Keratinocyte (primary cell): ENCODE results near the gene ARMS2. TPM values are rescaled to one million over a fixed set of nuclear protein-coding genes. Genes with fewer than 3 reads are reported as not detected.

Experiments
- DNase-seq: peaks from one replicate; pipeline ENCODE4 v3.0.0-alpha.2; 2011; ENCODE audit warnings: low read depth, missing footprints, low spot score
- FAIRE-seq: peaks from 2 replicates; lab custom pipeline; 2011; peaks lifted over from hg19 to GRCh38; lab: Jason Lieb, UNC
- H2AFZ ChIP-seq: 2 replicates; pipeline ENCODE4 v1.6.0; 2012; ENCODE audit warnings: low read length, control low read depth, inconsistent platforms; ENCODE audit not compliant: control insufficient read depth
- H3K27ac ChIP-seq: 2 replicates; pipeline ENCODE4 v1.5.1; 2011; ENCODE audit warnings: low read length; ENCODE audit not compliant: control insufficient read depth, insufficient read depth
- H3K27me3 ChIP-seq: 3 replicates; pipeline ENCODE4 v1.6.0; 2011; ENCODE audit warnings: low read length; ENCODE audit not compliant: control insufficient read depth, insufficient read depth; ENCODE audit errors: extremely low read depth
- H3K36me3 ChIP-seq, 2 experiments: 2 replicates in 1 of 2; 3 replicates in 1 of 2; pipeline ENCODE4 v1.5.1; 2011; ENCODE audit warnings: low read length in 2 of 2, mild to moderate bottlenecking in 1 of 2; ENCODE audit not compliant: control insufficient read depth in 2 of 2, insufficient read depth in 2 of 2; ENCODE audit errors: extremely low read depth in 1 of 2
- H3K4me1 ChIP-seq: 3 replicates; pipeline ENCODE4 v1.5.1; 2011; ENCODE audit warnings: low read length; ENCODE audit not compliant: control insufficient read depth, insufficient read depth; ENCODE audit errors: extremely low read depth
- H3K4me2 ChIP-seq: 3 replicates; pipeline ENCODE4 v1.6.0; 2011; ENCODE audit warnings: low read depth, low read length; ENCODE audit not compliant: control insufficient read depth, insufficient read depth; ENCODE audit errors: extremely low read depth
- H3K4me3 ChIP-seq, 3 experiments: fragments of 200-600 bp in 1 of 3; sonication (generic) in 1 of 3; 2 replicates in 2 of 3; 3 replicates in 1 of 3; pipeline ENCODE4 v1.5.1; 2011 to 2016; ENCODE audit warnings: low read length in 3 of 3, mild to moderate bottlenecking in 3 of 3, control low read depth in 2 of 3, inconsistent platforms in 1 of 3, low read depth in 1 of 3, mixed read lengths in 1 of 3, mixed run types in 1 of 3, moderate library complexity in 1 of 3; ENCODE audit not compliant: control insufficient read depth in 2 of 3, insufficient read depth in 2 of 3; ENCODE audit errors: extremely low read depth in 1 of 3
- H3K79me2 ChIP-seq: 2 replicates; pipeline ENCODE4 v1.6.0; 2012; ENCODE audit warnings: low read length; ENCODE audit not compliant: control insufficient read depth, insufficient read depth
- H3K9ac ChIP-seq: 3 replicates; pipeline ENCODE4 v1.6.0; 2011; ENCODE audit warnings: low read length; ENCODE audit not compliant: control insufficient read depth, insufficient read depth; ENCODE audit errors: extremely low read depth
- H3K9me1 ChIP-seq: 3 replicates; pipeline ENCODE4 v1.6.0; 2011; ENCODE audit warnings: low read length; ENCODE audit not compliant: control insufficient read depth, insufficient read depth; ENCODE audit errors: extremely low read depth
- H3K9me3 ChIP-seq: 2 replicates; pipeline ENCODE4 v1.5.1; 2012; ENCODE audit warnings: low read depth, low read length; ENCODE audit not compliant: control insufficient read depth
- H4K20me1 ChIP-seq: 3 replicates; pipeline ENCODE4 v1.6.0; 2011; ENCODE audit warnings: low read length; ENCODE audit not compliant: control insufficient read depth, insufficient read depth; ENCODE audit errors: extremely low read depth
- EZH2 ChIP-seq: IDR thresholded peaks from one replicate; pipeline ENCODE4 v1.6.1; 2012; ENCODE audit warnings: inconsistent platforms, mild to moderate bottlenecking, low read length, moderate library complexity
- dilution Hi-C: fragments of 300-500 bp; cut with MboI; formaldehyde crosslinking; loops from one replicate; pipeline ENCODE4 v1.7.0; 2020; ENCODE audit warnings: low sequenced_read_pairs; ENCODE audit not compliant: extremely low pct_ligation_motif_present
- polyA plus RNA-seq, 5 experiments: library from polyadenylated mRNA; depleted of rRNA in 3 of 5; stranded (reverse) in 3 of 5; stranded (forward) in 1 of 5; unstranded in 1 of 5; fragments of >200 nt; gene quantifications; 1 replicate in 1 of 5; 2 replicates in 3 of 5; 3 replicates in 1 of 5; pipeline versions ENCODE4 v1.2.1 to v1.2.3, GENCODE V29; 2011 to 2012; ENCODE audit warnings: missing spikeins in 2 of 5, low read depth in 1 of 5, low replicate concordance in 1 of 5
- TF ChIP-seq, protein P1 (sequence below), 3 experiments: IDR thresholded peaks in 1 of 3; conservative IDR thresholded peaks in 1 of 3; optimal IDR thresholded peaks in 1 of 3; 2 replicates in 2 of 3; 3 replicates in 1 of 3; pipeline versions ENCODE3 to v1.5.1; 2011; ENCODE audit warnings: low read length in 3 of 3, mild to moderate bottlenecking in 3 of 3, moderate library complexity in 2 of 3, control low read depth in 1 of 3, inconsistent platforms in 1 of 3; ENCODE audit not compliant: insufficient read depth in 2 of 3; ENCODE audit errors: extremely low read depth in 1 of 3

Gene ARMS2
- polyA plus RNA-seq, 1 donor (not counting 4 experiments of a cell fraction or from before 2014, with no cell fraction given) = 0.08 TPM

DNA sequence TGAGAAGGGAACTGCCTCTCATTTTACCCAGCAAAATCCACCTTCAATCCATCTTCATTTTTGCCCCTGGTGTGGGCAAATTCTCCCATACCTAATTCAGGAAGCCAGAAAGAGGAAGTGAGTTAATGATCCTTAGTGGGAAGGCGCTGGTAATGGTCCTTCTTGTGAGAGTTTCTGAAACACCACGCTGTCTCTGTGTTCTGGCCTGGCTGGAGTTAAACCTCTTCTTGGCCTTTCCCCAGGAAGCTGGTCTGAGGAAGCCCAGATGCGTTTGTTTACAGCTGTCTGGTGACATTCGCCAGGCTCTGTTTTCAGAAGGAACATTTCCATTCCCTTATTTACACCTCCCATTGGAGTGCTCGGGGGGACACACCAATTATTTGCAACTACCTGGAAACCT, 31.2 kb downstream of the ARMS2 start:
- no peaks in the 10 kb centered on the region for H3K79me2 ChIP-seq
- H3K36me3 ChIP-seq = peaks cover 5 to 17% of the 10 kb centered on the region in 2 experiments
- H3K27me3 ChIP-seq = no peaks in the 10 kb centered on the region
- dilution Hi-C loops = no loop called here
- H4K20me1 ChIP-seq = no peaks in the 10 kb centered on the region
- H3K4me2 ChIP-seq = no peak overlapping the region
- H3K4me3 ChIP-seq = no peak overlapping the region
- TF ChIP-seq EZH2 = no peak
- TF ChIP-seq, protein P1, sequence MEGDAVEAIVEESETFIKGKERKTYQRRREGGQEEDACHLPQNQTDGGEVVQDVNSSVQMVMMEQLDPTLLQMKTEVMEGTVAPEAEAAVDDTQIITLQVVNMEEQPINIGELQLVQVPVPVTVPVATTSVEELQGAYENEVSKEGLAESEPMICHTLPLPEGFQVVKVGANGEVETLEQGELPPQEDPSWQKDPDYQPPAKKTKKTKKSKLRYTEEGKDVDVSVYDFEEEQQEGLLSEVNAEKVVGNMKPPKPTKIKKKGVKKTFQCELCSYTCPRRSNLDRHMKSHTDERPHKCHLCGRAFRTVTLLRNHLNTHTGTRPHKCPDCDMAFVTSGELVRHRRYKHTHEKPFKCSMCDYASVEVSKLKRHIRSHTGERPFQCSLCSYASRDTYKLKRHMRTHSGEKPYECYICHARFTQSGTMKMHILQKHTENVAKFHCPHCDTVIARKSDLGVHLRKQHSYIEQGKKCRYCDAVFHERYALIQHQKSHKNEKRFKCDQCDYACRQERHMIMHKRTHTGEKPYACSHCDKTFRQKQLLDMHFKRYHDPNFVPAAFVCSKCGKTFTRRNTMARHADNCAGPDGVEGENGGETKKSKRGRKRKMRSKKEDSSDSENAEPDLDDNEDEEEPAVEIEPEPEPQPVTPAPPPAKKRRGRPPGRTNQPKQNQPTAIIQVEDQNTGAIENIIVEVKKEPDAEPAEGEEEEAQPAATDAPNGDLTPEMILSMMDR (optimal IDR thresholded peaks at IDR 0.05 in 1 of 3, IDR thresholded peaks at IDR 0.05 in 1 of 3, conservative IDR thresholded peaks at IDR 0.05 in 1 of 3; ENCODE audit: extremely low read depth in 1 of 3, insufficient read depth in 2 of 3, low read length in 3 of 3) = no peak
- FAIRE-seq (no peak), DNase-seq (no peak)
- no peak overlapping the region for H3K27ac ChIP-seq
- H3K9me1 ChIP-seq = no peaks in the 10 kb centered on the region
- no peak overlapping the region for H3K9ac ChIP-seq
- peaks cover 7% of the 10 kb centered on the region for H3K4me1 ChIP-seq
- no peaks in the 10 kb centered on the region for H3K9me3 ChIP-seq
- no peak overlapping the region for H2AFZ ChIP-seq

DNA sequence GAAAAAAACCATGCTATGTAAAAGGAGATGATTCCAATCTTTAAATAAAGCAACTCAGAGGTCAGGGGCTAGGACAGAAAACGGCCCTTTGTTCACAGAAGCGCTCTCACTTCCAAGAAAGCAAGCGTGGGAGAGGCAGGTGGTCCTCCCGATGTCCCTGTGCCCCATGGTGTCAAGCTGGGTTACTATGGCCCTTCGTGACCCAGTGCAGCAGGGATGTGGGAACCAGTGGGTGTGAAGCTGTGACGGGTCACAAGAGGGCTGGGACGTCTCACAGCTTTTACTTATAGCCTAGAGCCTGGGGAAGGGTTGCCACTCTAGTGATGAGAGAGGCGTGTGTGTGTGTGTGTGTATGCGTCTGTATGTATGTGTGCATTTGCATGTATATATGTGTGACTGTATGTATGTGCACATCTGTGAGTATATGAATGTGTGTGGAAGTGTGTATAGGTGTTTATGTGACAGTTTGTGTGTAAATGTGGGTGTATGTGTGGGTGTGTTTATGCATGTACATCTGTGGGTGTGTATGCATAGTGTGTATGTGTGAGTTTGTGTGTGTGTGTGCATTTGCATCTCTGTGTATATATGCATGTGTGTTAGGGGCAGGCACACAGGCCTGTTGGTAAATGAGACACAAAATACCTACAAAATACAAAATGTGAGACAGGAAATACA, 32.1 kb downstream of the ARMS2 start:
- no peaks in the 10 kb centered on the region for H3K27me3 ChIP-seq
- H3K36me3 ChIP-seq = peaks cover 5 to 19% of the 10 kb centered on the region in 2 experiments
- dilution Hi-C loops = no loop called here
- H3K4me3 ChIP-seq = no peak overlapping the region
- no peak overlapping the region for H3K4me2 ChIP-seq
- no peak overlapping the region for H2AFZ ChIP-seq
- H4K20me1 ChIP-seq = no peaks in the 10 kb centered on the region
- peaks cover 16% of the 10 kb centered on the region for H3K4me1 ChIP-seq
- no peak for DNase-seq
- H3K9ac ChIP-seq = no peak overlapping the region
- H3K79me2 ChIP-seq = no peaks in the 10 kb centered on the region
- FAIRE-seq = no peak
- H3K27ac ChIP-seq = no peak overlapping the region
- TF ChIP-seq, protein P1 (optimal IDR thresholded peaks at IDR 0.05 in 1 of 3, IDR thresholded peaks at IDR 0.05 in 1 of 3, conservative IDR thresholded peaks at IDR 0.05 in 1 of 3; ENCODE audit: extremely low read depth in 1 of 3, insufficient read depth in 2 of 3, low read length in 3 of 3) = no peak
- TF ChIP-seq EZH2 = no peak
- H3K9me3 ChIP-seq = no peaks in the 10 kb centered on the region
- no peaks in the 10 kb centered on the region for H3K9me1 ChIP-seq
